Measurements from ENCODE around the gene FNBP1.
"Not testable (repeated sequence)": the region's sequence is repeated elsewhere in the genome, so short reads cannot be mapped to it uniquely, and the experiment has no call there.

Gene FNBP1

GRCh38 chr9:130017076-130017475 lies 25.9 kb downstream of the FNBP1 start:
- Histone ChIP-seq H3K9ac (ENCODE audit: low read depth, low read length) (no peak overlapping the region), H3K4me1 (ENCODE audit: insufficient read depth, low read length) (no peaks in the 10 kb centered on the region), H3K4me3 (ENCODE audit: low read length) (no peak overlapping the region), H3K9me3 (ENCODE audit: insufficient read depth, low read depth, low read length) (peaks cover 3% of the 10 kb centered on the region; the same call in 1 of the 2 replicates), H3K27me3 (ENCODE audit: insufficient read depth, low read length) (no peaks in the 10 kb centered on the region), H3K36me3 (ENCODE audit: insufficient read depth, low read depth, low read length) (no peaks in the 10 kb centered on the region), H3K27ac (ENCODE audit: low read length) (no peak overlapping the region)

GRCh38 chr9:130015353-130016019 lies 27.5 kb downstream of the FNBP1 start:
- Histone ChIP-seq H3K36me3 (ENCODE audit: insufficient read depth, low read depth, low read length) (no peaks in the 10 kb centered on the region), H3K4me1 (ENCODE audit: insufficient read depth, low read length) (no peaks in the 10 kb centered on the region), H3K9ac (ENCODE audit: low read depth, low read length) (no peak overlapping the region), H3K4me3 (ENCODE audit: low read length) (no peak overlapping the region), H3K27ac (ENCODE audit: low read length) (no peak overlapping the region), H3K9me3 (ENCODE audit: insufficient read depth, low read depth, low read length) (peaks cover 3% of the 10 kb centered on the region; the same call in 1 of the 2 replicates), H3K27me3 (ENCODE audit: insufficient read depth, low read length) (no peaks in the 10 kb centered on the region)

GRCh38 chr9:130013326-130013725 lies 29.7 kb downstream of the FNBP1 start:
- no peaks in the 10 kb centered on the region for H3K27me3 ChIP-seq (ENCODE audit: insufficient read depth, low read length)
- no peaks in the 10 kb centered on the region for H3K4me1 ChIP-seq (ENCODE audit: insufficient read depth, low read length)
- H3K9ac ChIP-seq (ENCODE audit: low read depth, low read length) = no peak overlapping the region
- H3K4me3 ChIP-seq (ENCODE audit: low read length) = no peak overlapping the region
- no peaks in the 10 kb centered on the region for H3K36me3 ChIP-seq (ENCODE audit: insufficient read depth, low read depth, low read length)
- peaks cover 3% of the 10 kb centered on the region; the same call in 1 of the 2 replicates for H3K9me3 ChIP-seq (ENCODE audit: insufficient read depth, low read depth, low read length)
- H3K27ac ChIP-seq (ENCODE audit: low read length) = no peak overlapping the region

- Histone ChIP-seq H3K9ac (ENCODE audit: low read depth, low read length) (no peak overlapping the region), H3K9me3 (ENCODE audit: insufficient read depth, low read depth, low read length) (no peaks in the 10 kb centered on the region), H3K27ac (ENCODE audit: low read length) (no peak overlapping the region), H3K4me1 (ENCODE audit: insufficient read depth, low read length) (no peaks in the 10 kb centered on the region), H3K36me3 (ENCODE audit: insufficient read depth, low read depth, low read length) (no peaks in the 10 kb centered on the region), H3K4me3 (ENCODE audit: low read length) (no peak overlapping the region), H3K27me3 (ENCODE audit: insufficient read depth, low read length) (no peaks in the 10 kb centered on the region)
These were observed 32.6 kb downstream of the FNBP1 start for GRCh38 chr9:130010151-130010988.

GRCh38 chr9:130009546-130009945 lies 33.4 kb downstream of the FNBP1 start:
- H3K9ac ChIP-seq (ENCODE audit: low read depth, low read length); H3K9me3 ChIP-seq (ENCODE audit: insufficient read depth, low read depth, low read length): not testable (repeated sequence)

GRCh38 chr9:130008538-130008937 lies 34.5 kb downstream of the FNBP1 start:
- Histone ChIP-seq H3K4me1 (ENCODE audit: insufficient read depth, low read length) (no peaks in the 10 kb centered on the region), H3K9me3 (ENCODE audit: insufficient read depth, low read depth, low read length) (no peaks in the 10 kb centered on the region), H3K9ac (ENCODE audit: low read depth, low read length) (no peak overlapping the region), H3K4me3 (ENCODE audit: low read length) (no peak overlapping the region), H3K27ac (ENCODE audit: low read length) (no peak overlapping the region), H3K27me3 (ENCODE audit: insufficient read depth, low read length) (no peaks in the 10 kb centered on the region), H3K36me3 (ENCODE audit: insufficient read depth, low read depth, low read length) (no peaks in the 10 kb centered on the region)

More at GRCh38 chr9:130009546-130009945, 33.4 kb downstream of the FNBP1 start:
- H3K27ac ChIP-seq (ENCODE audit: low read length); H3K27me3 ChIP-seq (ENCODE audit: insufficient read depth, low read length); H3K4me3 ChIP-seq (ENCODE audit: low read length); H3K4me1 ChIP-seq (ENCODE audit: insufficient read depth, low read length); H3K36me3 ChIP-seq (ENCODE audit: insufficient read depth, low read depth, low read length): not testable (repeated sequence)

GRCh38 chr9:130006952-130007351 lies 36.0 kb downstream of the FNBP1 start:
- not testable (repeated sequence) for H3K9ac ChIP-seq (ENCODE audit: low read depth, low read length); H3K4me1 ChIP-seq (ENCODE audit: insufficient read depth, low read length); H3K36me3 ChIP-seq (ENCODE audit: insufficient read depth, low read depth, low read length); H3K9me3 ChIP-seq (ENCODE audit: insufficient read depth, low read depth, low read length); H3K27ac ChIP-seq (ENCODE audit: low read length); H3K4me3 ChIP-seq (ENCODE audit: low read length); H3K27me3 ChIP-seq (ENCODE audit: insufficient read depth, low read length)

- no peak overlapping the region for H3K9ac ChIP-seq (ENCODE audit: low read depth, low read length)
- no peak overlapping the region for H3K4me3 ChIP-seq (ENCODE audit: low read length)
- no peaks in the 10 kb centered on the region for H3K27me3 ChIP-seq (ENCODE audit: insufficient read depth, low read length)
- peaks cover 6% of the 10 kb centered on the region; the same call in 1 of the 2 replicates for H3K4me1 ChIP-seq (ENCODE audit: insufficient read depth, low read length)
- no peaks in the 10 kb centered on the region for H3K36me3 ChIP-seq (ENCODE audit: insufficient read depth, low read depth, low read length)
- H3K9me3 ChIP-seq (ENCODE audit: insufficient read depth, low read depth, low read length) = no peaks in the 10 kb centered on the region
- H3K27ac ChIP-seq (ENCODE audit: low read length) = no peak overlapping the region
These were observed 38.9 kb downstream of the FNBP1 start for GRCh38 chr9:130003943-130004552.

GRCh38 chr9:130002320-130002719 lies 40.7 kb downstream of the FNBP1 start:
- H3K27ac ChIP-seq (ENCODE audit: low read length) = no peak overlapping the region
- H3K27me3 ChIP-seq (ENCODE audit: insufficient read depth, low read length) = no peaks in the 10 kb centered on the region
- H3K9me3 ChIP-seq (ENCODE audit: insufficient read depth, low read depth, low read length) = no peaks in the 10 kb centered on the region
- peaks cover 6% of the 10 kb centered on the region; the same call in 1 of the 2 replicates for H3K4me1 ChIP-seq (ENCODE audit: insufficient read depth, low read length)
- no peaks in the 10 kb centered on the region for H3K36me3 ChIP-seq (ENCODE audit: insufficient read depth, low read depth, low read length)
- no peak overlapping the region for H3K4me3 ChIP-seq (ENCODE audit: low read length)
- H3K9ac ChIP-seq (ENCODE audit: low read depth, low read length) = no peak overlapping the region

GRCh38 chr9:130001190-130001589 lies 41.8 kb downstream of the FNBP1 start:
- Histone ChIP-seq H3K9me3 (ENCODE audit: insufficient read depth, low read depth, low read length) (no peaks in the 10 kb centered on the region), H3K36me3 (ENCODE audit: insufficient read depth, low read depth, low read length) (no peaks in the 10 kb centered on the region), H3K9ac (ENCODE audit: low read depth, low read length) (no peak overlapping the region), H3K4me3 (ENCODE audit: low read length) (no peak overlapping the region), H3K4me1 (ENCODE audit: insufficient read depth, low read length) (peaks cover 6% of the 10 kb centered on the region; the same call in 1 of the 2 replicates), H3K27me3 (ENCODE audit: insufficient read depth, low read length) (no peaks in the 10 kb centered on the region), H3K27ac (ENCODE audit: low read length) (no peak overlapping the region)

- Histone ChIP-seq H3K4me3 (ENCODE audit: low read length) (no peak overlapping the region), H3K9me3 (ENCODE audit: insufficient read depth, low read depth, low read length) (no peaks in the 10 kb centered on the region), H3K9ac (ENCODE audit: low read depth, low read length) (no peak overlapping the region), H3K27me3 (ENCODE audit: insufficient read depth, low read length) (no peaks in the 10 kb centered on the region), H3K36me3 (ENCODE audit: insufficient read depth, low read depth, low read length) (no peaks in the 10 kb centered on the region), H3K27ac (ENCODE audit: low read length) (no peak overlapping the region), H3K4me1 (ENCODE audit: insufficient read depth, low read length) (peaks cover 6% of the 10 kb centered on the region; the same call in 1 of the 2 replicates)
These were observed 43.9 kb downstream of the FNBP1 start for GRCh38 chr9:129999141-129999510.

All from iPS-20b (cell line).